Measurements from ENCODE around the gene RAB40B. TPM values are rescaled to one million over a fixed set of nuclear protein-coding genes. Genes with fewer than 3 reads are reported as not detected.
A peak's percentile ranks its signal among the peaks of the same experiment; 100 is the strongest.

RAB40B gene
- total and polyA plus RNA-seq, 2 of the 13 experiments (the other 11 are each of a cell fraction or from before 2014, with no cell fraction given), result 6.2 to 6.5 TPM

DNA sequence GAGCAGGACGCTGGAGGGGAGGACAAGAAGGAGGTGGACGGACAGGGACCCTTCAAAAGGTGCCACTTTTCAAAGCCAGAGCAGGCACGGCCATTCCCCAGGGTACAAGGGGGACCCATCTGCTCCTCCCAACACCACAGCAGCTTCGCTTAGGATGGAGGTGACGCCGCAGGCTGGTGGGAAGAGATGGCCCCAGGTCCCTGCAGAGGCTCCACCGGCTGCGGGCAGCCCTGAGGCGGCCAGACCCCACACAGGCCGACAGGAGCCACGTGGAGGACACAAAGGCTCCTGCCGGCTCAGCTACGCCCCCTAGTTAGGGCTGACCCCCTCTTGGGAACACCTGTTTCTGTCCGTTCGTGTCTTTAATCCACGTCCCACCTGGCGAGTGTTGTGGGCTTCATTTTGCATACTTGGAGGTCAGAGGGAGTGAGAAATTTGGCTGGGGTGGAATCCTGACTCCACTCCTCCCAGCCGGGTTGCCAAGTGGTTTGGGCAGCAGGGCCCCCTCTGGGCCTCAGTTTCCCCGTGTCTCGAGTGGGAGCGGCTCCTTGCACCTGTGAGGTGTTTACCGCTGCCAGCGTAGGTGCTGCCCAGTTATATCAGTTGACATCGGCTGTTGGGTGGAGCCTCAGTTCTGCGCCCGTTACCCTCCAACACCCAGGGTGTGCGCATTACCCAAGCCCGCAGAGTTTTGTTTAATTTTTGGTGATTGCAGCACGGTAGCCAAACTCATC, 12.2 kb upstream of the RAB40B start (continued):
- no peak for TF ChIP-seq HOXA9 (CRISPR knock-in tag; IDR thresholded peaks at IDR 0.05; ENCODE audit: borderline replicate concordance)
- no peak for TF ChIP-seq ZC3H13 (CRISPR knock-in tag; IDR thresholded peaks at IDR 0.05)
- TF ChIP-seq, protein P1, sequence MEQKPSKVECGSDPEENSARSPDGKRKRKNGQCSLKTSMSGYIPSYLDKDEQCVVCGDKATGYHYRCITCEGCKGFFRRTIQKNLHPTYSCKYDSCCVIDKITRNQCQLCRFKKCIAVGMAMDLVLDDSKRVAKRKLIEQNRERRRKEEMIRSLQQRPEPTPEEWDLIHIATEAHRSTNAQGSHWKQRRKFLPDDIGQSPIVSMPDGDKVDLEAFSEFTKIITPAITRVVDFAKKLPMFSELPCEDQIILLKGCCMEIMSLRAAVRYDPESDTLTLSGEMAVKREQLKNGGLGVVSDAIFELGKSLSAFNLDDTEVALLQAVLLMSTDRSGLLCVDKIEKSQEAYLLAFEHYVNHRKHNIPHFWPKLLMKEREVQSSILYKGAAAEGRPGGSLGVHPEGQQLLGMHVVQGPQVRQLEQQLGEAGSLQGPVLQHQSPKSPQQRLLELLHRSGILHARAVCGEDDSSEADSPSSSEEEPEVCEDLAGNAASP (CRISPR knock-in tag; IDR thresholded peaks at IDR 0.05; ENCODE audit: borderline replicate concordance), result no peak
- TF ChIP-seq ZNF207 (IDR thresholded peaks at IDR 0.05; ENCODE audit: borderline replicate concordance), result no peak
- TF ChIP-seq, protein P2, sequence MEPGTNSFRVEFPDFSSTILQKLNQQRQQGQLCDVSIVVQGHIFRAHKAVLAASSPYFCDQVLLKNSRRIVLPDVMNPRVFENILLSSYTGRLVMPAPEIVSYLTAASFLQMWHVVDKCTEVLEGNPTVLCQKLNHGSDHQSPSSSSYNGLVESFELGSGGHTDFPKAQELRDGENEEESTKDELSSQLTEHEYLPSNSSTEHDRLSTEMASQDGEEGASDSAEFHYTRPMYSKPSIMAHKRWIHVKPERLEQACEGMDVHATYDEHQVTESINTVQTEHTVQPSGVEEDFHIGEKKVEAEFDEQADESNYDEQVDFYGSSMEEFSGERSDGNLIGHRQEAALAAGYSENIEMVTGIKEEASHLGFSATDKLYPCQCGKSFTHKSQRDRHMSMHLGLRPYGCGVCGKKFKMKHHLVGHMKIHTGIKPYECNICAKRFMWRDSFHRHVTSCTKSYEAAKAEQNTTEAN (CRISPR knock-in tag; conservative IDR thresholded peaks at IDR 0.05), result no peak
- TF ChIP-seq SRSF1 (optimal IDR thresholded peaks at IDR 0.05; ENCODE audit: low read depth, low read length), result no peak
- TF ChIP-seq JDP2 (CRISPR knock-in tag; IDR thresholded peaks at IDR 0.05; ENCODE audit: borderline replicate concordance), result no peak
- no peak for TF ChIP-seq FOXK1 (CRISPR knock-in tag; IDR thresholded peaks at IDR 0.05; ENCODE audit: borderline replicate concordance, low read depth)
- 0 out of 2 replicates have a peak, but pooled peaks have one; percentile 12 for TF ChIP-seq ZNF605 (CRISPR knock-in tag; IDR thresholded peaks at IDR 0.05)
- TF ChIP-seq, protein P3, sequence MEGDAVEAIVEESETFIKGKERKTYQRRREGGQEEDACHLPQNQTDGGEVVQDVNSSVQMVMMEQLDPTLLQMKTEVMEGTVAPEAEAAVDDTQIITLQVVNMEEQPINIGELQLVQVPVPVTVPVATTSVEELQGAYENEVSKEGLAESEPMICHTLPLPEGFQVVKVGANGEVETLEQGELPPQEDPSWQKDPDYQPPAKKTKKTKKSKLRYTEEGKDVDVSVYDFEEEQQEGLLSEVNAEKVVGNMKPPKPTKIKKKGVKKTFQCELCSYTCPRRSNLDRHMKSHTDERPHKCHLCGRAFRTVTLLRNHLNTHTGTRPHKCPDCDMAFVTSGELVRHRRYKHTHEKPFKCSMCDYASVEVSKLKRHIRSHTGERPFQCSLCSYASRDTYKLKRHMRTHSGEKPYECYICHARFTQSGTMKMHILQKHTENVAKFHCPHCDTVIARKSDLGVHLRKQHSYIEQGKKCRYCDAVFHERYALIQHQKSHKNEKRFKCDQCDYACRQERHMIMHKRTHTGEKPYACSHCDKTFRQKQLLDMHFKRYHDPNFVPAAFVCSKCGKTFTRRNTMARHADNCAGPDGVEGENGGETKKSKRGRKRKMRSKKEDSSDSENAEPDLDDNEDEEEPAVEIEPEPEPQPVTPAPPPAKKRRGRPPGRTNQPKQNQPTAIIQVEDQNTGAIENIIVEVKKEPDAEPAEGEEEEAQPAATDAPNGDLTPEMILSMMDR (CRISPR knock-in tag; IDR thresholded peaks at IDR 0.05), result peak; percentile 67
- TF ChIP-seq, protein P4, sequence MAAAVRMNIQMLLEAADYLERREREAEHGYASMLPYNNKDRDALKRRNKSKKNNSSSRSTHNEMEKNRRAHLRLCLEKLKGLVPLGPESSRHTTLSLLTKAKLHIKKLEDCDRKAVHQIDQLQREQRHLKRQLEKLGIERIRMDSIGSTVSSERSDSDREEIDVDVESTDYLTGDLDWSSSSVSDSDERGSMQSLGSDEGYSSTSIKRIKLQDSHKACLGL (CRISPR knock-in tag; IDR thresholded peaks at IDR 0.05), result 0 out of 2 replicates have a peak, but pooled peaks have one; percentile 67
- no peak for TF ChIP-seq RFXANK (CRISPR knock-in tag; IDR thresholded peaks at IDR 0.05)
- no peak for TF ChIP-seq ZNF549 (CRISPR knock-in tag; IDR thresholded peaks at IDR 0.05)
- TF ChIP-seq RARG (CRISPR knock-in tag; IDR thresholded peaks at IDR 0.05; ENCODE audit: low read depth), result no peak
- TF ChIP-seq TCF12 (IDR thresholded peaks at IDR 0.05), result no peak
- TF ChIP-seq TCF12 (CRISPR knock-in tag; IDR thresholded peaks at IDR 0.05), result no peak
- TF ChIP-seq ZNF589 (CRISPR knock-in tag; conservative IDR thresholded peaks at IDR 0.05), result no peak
- TF ChIP-seq KDM4B (CRISPR knock-in tag; IDR thresholded peaks at IDR 0.05), result no peak
- TF ChIP-seq, protein P5, sequence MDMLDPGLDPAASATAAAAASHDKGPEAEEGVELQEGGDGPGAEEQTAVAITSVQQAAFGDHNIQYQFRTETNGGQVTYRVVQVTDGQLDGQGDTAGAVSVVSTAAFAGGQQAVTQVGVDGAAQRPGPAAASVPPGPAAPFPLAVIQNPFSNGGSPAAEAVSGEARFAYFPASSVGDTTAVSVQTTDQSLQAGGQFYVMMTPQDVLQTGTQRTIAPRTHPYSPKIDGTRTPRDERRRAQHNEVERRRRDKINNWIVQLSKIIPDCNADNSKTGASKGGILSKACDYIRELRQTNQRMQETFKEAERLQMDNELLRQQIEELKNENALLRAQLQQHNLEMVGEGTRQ (IDR thresholded peaks at IDR 0.05; ENCODE audit: low read depth, low read length), result no peak
- TF ChIP-seq, protein P5 (CRISPR knock-in tag; IDR thresholded peaks at IDR 0.05; ENCODE audit: borderline replicate concordance), result peak; percentile 38; the same call in 1 of the 2 replicates
- TF ChIP-seq ZNF720 (CRISPR knock-in tag; IDR thresholded peaks at IDR 0.05), result no peak
- TF ChIP-seq, protein P6, sequence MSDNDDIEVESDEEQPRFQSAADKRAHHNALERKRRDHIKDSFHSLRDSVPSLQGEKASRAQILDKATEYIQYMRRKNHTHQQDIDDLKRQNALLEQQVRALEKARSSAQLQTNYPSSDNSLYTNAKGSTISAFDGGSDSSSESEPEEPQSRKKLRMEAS (IDR thresholded peaks at IDR 0.05), result peak; percentile 82
